Urinary bladder (tissue), 4 donors: Measurements from ENCODE around the gene COX6B1. TPM values are rescaled to one million over a fixed set of nuclear protein-coding genes. Genes with fewer than 3 reads are reported as not detected.
A peak's percentile ranks its signal among the peaks of the same experiment; 100 is the strongest.

Source experiments
- DNase-seq: peaks from one replicate; pipeline ENCODE4 v3.0.0-alpha.2; 2015; ENCODE audit errors: extremely low spot score
- H3K27ac ChIP-seq: one replicate; pipeline ENCODE4 v1.5.1; 2013; ENCODE audit warnings: low read depth, mild to moderate bottlenecking, moderate library complexity
- H3K36me3 ChIP-seq: one replicate; pipeline ENCODE4 v1.6.1; 2013; ENCODE audit warnings: mild to moderate bottlenecking, moderate library complexity; ENCODE audit not compliant: insufficient read depth
- H3K4me1 ChIP-seq: one replicate; pipeline ENCODE4 v1.6.1; 2013; ENCODE audit warnings: mild to moderate bottlenecking, moderate library complexity; ENCODE audit not compliant: insufficient read depth
- H3K4me3 ChIP-seq: one replicate; pipeline ENCODE4 v1.5.1; 2013; ENCODE audit warnings: low read depth, low read length
- WGBS: extraction: QIAGEN DNeasy Blood & Tissue Kit; methylation state at CpG from one replicate; pipeline ENCODE4 v1.1.7; 2013; 5-methylcytosine and 5-hydroxymethylcytosine counted together
- polyA plus RNA-seq: library from polyadenylated mRNA; stranded (reverse); fragments of 200-250 nt; gene quantifications from one replicate; pipeline ENCODE4 v1.2.3, GENCODE V29; 2013
- total RNA-seq: library from RNA; depleted of rRNA; stranded (reverse); fragments of >200 nt; gene quantifications from one replicate; pipeline ENCODE4 v1.2.3, GENCODE V29; 2014
- donor health status: healthy with polysubstance abuse.
- donor health status: healthy.

The COX6B1 gene
- total and polyA plus RNA-seq, 2 donors = 192 to 592 TPM

DNA sequence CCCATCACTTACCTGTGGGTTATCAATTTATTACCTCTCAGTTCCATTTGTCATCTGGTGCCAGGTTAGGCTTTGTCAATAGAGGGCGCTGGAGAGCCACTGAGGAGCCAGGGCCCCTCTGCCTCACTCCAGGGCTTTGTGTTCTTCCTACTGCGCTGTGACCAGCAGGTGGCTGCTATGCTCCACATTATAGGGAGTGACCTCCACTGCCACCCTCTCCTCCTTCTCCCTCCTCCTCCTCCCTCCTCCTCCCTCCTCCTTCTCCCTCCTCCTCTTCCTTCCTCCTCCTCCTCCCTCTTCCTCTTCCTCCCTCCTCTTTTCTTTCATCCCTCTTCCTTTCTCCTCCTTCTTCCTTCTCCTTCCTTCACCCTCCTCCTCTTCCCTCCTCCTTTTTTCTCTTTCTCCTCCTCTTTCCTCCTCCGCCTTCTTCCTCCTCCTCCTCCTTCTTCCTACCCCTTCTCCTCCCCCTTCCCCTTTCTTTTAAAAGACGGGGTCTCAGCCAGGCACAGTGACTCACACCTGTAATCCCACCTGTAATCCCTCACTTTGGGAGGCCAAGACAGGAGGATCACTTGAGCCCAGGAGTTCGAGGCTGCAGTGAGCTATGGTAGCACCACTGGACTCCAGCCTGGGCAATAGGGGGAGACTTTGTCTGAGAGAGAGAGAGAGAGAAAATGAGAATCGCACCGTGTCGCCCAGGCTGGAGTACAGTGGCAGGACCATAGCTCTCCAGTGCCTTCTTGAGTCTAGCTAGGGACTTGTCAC lies 45.9 kb downstream of the COX6B1 start:
- Histone ChIP-seq H3K36me3 (no peaks in the 10 kb centered on the region), H3K4me1 (no peaks in the 10 kb centered on the region), H3K4me3 (no peak overlapping the region), H3K27ac (no peak overlapping the region)
- 37% methylated on average over 8 of the region's 8 CpGs for WGBS
- peak; percentile 40 for DNase-seq

DNA sequence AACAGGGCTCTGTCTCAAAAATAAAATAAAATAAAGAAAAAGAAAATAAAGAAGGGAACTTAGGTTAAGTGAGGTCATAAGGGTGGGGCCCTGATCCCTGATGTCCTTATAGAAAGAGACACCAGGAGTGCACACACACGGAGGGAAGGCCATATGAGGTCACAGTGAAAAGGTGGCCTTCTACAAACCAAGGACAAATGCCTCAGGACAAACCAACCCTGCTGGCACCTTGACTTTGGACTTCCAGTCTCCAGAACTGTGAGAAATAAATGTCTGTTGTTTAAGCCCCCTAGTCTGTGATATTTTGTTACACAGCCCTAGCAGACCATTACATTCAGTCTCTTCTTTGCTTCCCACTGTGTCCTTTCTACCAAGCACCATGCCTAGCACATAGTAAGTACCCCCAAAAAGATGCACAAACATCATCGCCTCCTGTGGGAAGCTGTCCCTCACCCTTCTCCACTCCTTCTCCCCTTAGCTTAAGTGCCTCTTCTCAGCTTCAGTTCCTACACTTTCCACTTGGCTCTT lies 47.8 kb downstream of the COX6B1 start:
- no peaks in the 10 kb centered on the region for H3K4me1 ChIP-seq
- no peak overlapping the region for H3K27ac ChIP-seq
- H3K4me3 ChIP-seq = no peak overlapping the region
- WGBS = 76% methylated on average over 2 of the region's 2 CpGs
- H3K36me3 ChIP-seq = no peaks in the 10 kb centered on the region
- DNase-seq = no peak

DNA sequence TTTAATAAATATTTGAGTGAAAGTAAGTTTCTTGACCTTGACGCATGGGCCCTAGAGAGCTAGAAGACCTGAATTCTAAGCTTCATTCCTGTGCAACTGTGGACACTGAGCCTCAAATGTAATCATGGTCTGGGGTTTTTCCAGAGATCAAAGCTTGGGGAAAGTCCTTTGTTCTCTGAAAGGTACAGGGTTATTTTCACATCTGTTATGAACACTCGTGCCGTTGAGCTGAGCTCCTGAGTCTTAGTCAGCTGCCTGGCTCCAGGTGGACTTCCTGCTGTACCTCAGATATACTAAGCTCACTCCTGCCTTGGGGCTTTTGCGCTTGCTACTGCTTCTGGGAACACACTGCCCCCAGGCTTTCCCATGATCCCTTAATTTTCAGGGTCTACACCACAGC lies 48.7 kb downstream of the COX6B1 start:
- 76% methylated on average over 4 of the region's 4 CpGs for WGBS
- Histone ChIP-seq H3K27ac (no peak overlapping the region), H3K36me3 (no peaks in the 10 kb centered on the region), H3K4me3 (no peak overlapping the region), H3K4me1 (no peaks in the 10 kb centered on the region)
- no peak for DNase-seq

DNA sequence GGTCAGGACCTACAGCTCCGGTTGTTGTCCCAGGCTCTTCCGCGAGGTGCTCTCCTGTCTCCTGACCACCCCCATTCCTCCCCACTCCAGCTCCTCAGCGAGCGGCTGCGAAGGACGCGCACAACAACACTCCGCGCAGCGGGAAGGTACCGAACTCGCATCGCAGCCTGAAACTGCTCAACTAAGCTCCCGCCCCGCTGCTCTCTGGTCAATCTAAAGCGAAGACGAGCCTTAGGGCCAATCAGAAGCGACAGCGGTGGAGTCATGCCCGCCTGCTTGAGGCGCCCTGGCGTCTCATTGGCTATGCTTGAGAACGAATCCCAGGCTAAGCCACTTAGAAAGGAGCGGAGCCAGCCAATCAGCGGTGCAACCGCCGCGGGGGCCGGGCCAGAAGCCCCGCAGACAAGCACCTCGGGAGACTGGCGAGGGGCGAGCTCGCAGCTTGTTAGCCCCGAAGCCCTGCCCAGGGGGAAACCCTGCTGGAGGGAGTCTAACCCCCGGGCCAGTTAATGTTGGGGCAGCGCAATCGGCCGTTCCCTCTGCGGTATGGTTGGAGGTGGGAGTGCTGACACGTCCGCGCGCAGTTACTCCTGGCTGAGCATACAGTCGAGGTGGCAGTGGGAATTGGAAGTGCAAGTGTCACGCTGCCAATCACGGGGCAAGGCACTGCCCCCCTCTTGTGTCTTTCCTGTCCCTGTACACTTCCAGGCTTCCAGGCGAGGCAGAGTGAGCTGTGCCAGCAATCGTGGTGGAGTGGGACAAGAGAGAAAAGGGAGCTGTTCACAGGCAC lies 54.3 kb downstream of the COX6B1 start:
- Histone ChIP-seq H3K36me3 (no peaks in the 10 kb centered on the region), H3K4me1 (no peaks in the 10 kb centered on the region), H3K27ac (no peak overlapping the region), H3K4me3 (peak overlapping the region; percentile 44)
- peak; percentile 93 for DNase-seq
- under 1% methylated on average over 50 of the region's 50 CpGs for WGBS

DNA sequence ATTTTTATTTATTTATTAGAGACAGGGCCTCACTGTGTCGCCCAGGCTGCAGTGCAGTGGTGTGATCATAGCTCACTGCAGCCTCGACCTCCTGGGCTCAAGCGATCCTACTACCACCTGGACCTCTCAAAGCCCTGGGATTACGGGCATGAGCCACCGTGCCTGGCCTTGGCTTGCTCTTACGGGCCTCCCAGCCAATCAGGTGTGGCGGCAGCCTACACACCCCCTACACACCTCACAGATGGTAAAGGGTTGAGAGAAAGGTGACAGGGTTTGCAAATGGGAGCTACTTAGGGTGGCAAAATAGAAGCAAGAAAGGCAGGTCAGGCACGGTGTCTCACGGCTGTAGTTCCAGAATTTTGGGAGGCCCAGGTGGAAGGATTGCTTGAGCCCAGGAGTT lies 55.2 kb downstream of the COX6B1 start:
- WGBS = 51% methylated on average over 9 of the region's 9 CpGs
- H3K27ac ChIP-seq = no peak overlapping the region
- H3K4me3 ChIP-seq = no peak overlapping the region
- H3K4me1 ChIP-seq = no peaks in the 10 kb centered on the region
- H3K36me3 ChIP-seq = no peaks in the 10 kb centered on the region
- DNase-seq = no peak

DNA sequence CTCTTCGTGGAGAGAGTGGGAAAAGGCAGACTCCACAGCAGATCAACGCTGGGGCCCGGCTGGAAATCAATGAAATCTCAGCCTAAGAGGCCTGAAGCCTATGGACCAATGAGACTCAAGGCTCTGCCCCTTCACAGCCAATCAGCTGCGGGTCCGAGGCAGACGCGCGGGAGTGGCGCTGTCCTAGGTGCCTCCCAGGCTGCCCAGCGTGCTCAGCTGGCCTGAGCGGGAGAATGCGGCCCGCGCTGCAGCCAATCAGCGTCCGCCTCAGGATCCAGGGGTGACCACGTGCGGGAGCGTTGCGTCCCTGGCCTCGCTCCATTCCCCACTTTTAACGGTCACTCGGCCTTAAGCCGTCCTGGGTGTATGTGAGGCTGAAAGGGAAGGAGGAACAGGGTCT lies 56.1 kb downstream of the COX6B1 start, which contains the start of gene ZBTB32:
ZBTB32 (plus strand) TSS at position 341 of the 400 bp plus-strand sequence. CDS start 10,069 bp downstream, outside the sequence.
- H3K4me3 ChIP-seq = no peak within 1 kb of the TSS
- no peak for DNase-seq
- no peak within 1 kb of the TSS for H3K27ac ChIP-seq
- no peaks in the 10 kb centered on the region for H3K4me1 ChIP-seq
- no peaks in the 10 kb centered on the region for H3K36me3 ChIP-seq
- WGBS = 19% methylated on average over 24 of the region's 24 CpGs

Other genes starting within 250 kb of the COX6B1 start
- gene FFAR2, start 200.1 kb upstream of the COX6B1 start, total RNA-seq = 0.69 TPM
- 0.05 TPM for gene FFAR2, start 200.1 kb upstream of the COX6B1 start, polyA plus RNA-seq
- not detected for gene KRTDAP, start 157.9 kb upstream of the COX6B1 start, total RNA-seq
- not detected for gene KRTDAP, start 157.9 kb upstream of the COX6B1 start, polyA plus RNA-seq
- gene DMKN, start 134.7 kb upstream of the COX6B1 start, total RNA-seq = 10.7 TPM
- gene DMKN, start 134.7 kb upstream of the COX6B1 start, polyA plus RNA-seq = 17.5 TPM
- gene SBSN, start 120.0 kb upstream of the COX6B1 start, total RNA-seq = not detected
- 0.15 TPM for gene SBSN, start 120.0 kb upstream of the COX6B1 start, polyA plus RNA-seq
- not detected for gene GAPDHS, start 114.9 kb upstream of the COX6B1 start, total RNA-seq
- not detected for gene GAPDHS, start 114.9 kb upstream of the COX6B1 start, polyA plus RNA-seq
- gene TMEM147, start 102.7 kb upstream of the COX6B1 start, total RNA-seq = 57.0 TPM
- gene TMEM147, start 102.7 kb upstream of the COX6B1 start, polyA plus RNA-seq = 141 TPM
- gene ATP4A, start 84.7 kb upstream of the COX6B1 start, total RNA-seq = not detected
- gene ATP4A, start 84.7 kb upstream of the COX6B1 start, polyA plus RNA-seq = not detected
- gene PMIS2, start 62.1 kb upstream of the COX6B1 start, total RNA-seq = not detected
- gene PMIS2, start 62.1 kb upstream of the COX6B1 start, polyA plus RNA-seq = not detected
- 6.3 TPM for gene HAUS5, start 35.6 kb upstream of the COX6B1 start, total RNA-seq
- gene HAUS5, start 35.6 kb upstream of the COX6B1 start, polyA plus RNA-seq = 8.8 TPM
- 14.8 TPM for gene RBM42, start 19.3 kb upstream of the COX6B1 start, total RNA-seq
- gene RBM42, start 19.3 kb upstream of the COX6B1 start, polyA plus RNA-seq = 89.5 TPM
- gene ETV2, start 6.6 kb upstream of the COX6B1 start, total RNA-seq = 0.32 TPM
- gene ETV2, start 6.6 kb upstream of the COX6B1 start, polyA plus RNA-seq = 1.7 TPM
- 89.8 TPM for gene UPK1A, start 18.2 kb downstream of the COX6B1 start, total RNA-seq
- 81.8 TPM for gene UPK1A, start 18.2 kb downstream of the COX6B1 start, polyA plus RNA-seq
- gene ZBTB32, start 56.2 kb downstream of the COX6B1 start, total RNA-seq = not detected
- gene ZBTB32, start 56.2 kb downstream of the COX6B1 start, polyA plus RNA-seq = 0.09 TPM
- 7.1 TPM for gene KMT2B, start 69.7 kb downstream of the COX6B1 start, total RNA-seq
- gene KMT2B, start 69.7 kb downstream of the COX6B1 start, polyA plus RNA-seq = 25.9 TPM
- 0.53 TPM for gene IGFLR1, start 94.1 kb downstream of the COX6B1 start, total RNA-seq
- gene IGFLR1, start 94.1 kb downstream of the COX6B1 start, polyA plus RNA-seq = 21.2 TPM
- 9.6 TPM for gene U2AF1L4, start 97.1 kb downstream of the COX6B1 start, total RNA-seq
- gene U2AF1L4, start 97.1 kb downstream of the COX6B1 start, polyA plus RNA-seq = 25.3 TPM
- gene PSENEN, start 97.3 kb downstream of the COX6B1 start, total RNA-seq = 13.7 TPM
- 49.2 TPM for gene PSENEN, start 97.3 kb downstream of the COX6B1 start, polyA plus RNA-seq
- gene LIN37, start 100.3 kb downstream of the COX6B1 start, total RNA-seq = 5.4 TPM
- 18.8 TPM for gene LIN37, start 100.3 kb downstream of the COX6B1 start, polyA plus RNA-seq
- gene HSPB6, start 108.7 kb downstream of the COX6B1 start, total RNA-seq = 25.4 TPM
- 657 TPM for gene HSPB6, start 108.7 kb downstream of the COX6B1 start, polyA plus RNA-seq
- gene PROSER3, start 109.9 kb downstream of the COX6B1 start, total RNA-seq = 6.8 TPM
- 12.2 TPM for gene PROSER3, start 109.9 kb downstream of the COX6B1 start, polyA plus RNA-seq
- 17.4 TPM for gene ARHGAP33, start 127.2 kb downstream of the COX6B1 start, total RNA-seq
- gene ARHGAP33, start 127.2 kb downstream of the COX6B1 start, polyA plus RNA-seq = 10.2 TPM
- gene PRODH2, start 164.5 kb downstream of the COX6B1 start, total RNA-seq = not detected
- gene PRODH2, start 164.5 kb downstream of the COX6B1 start, polyA plus RNA-seq = 0.18 TPM
- gene NPHS1, start 204.2 kb downstream of the COX6B1 start, total RNA-seq = 0.05 TPM
- gene NPHS1, start 204.2 kb downstream of the COX6B1 start, polyA plus RNA-seq = not detected
- gene KIRREL2, start 208.6 kb downstream of the COX6B1 start, total RNA-seq = not detected
- not detected for gene KIRREL2, start 208.6 kb downstream of the COX6B1 start, polyA plus RNA-seq
- gene APLP1, start 220.3 kb downstream of the COX6B1 start, total RNA-seq = 3.0 TPM
- gene APLP1, start 220.3 kb downstream of the COX6B1 start, polyA plus RNA-seq = 5.8 TPM